Duodenal mucosa (tissue), 2 donors: ENCODE results near the gene PACSIN3.

Source experiments
- H3K27ac ChIP-seq: one replicate; pipeline ENCODE4 v1.7.0; 2013; ENCODE audit warnings: low read depth, low read length
- H3K27me3 ChIP-seq, 2 donors: one replicate each; pipeline ENCODE4 v1.7.0; 2013; ENCODE audit warnings: low read length in 2 of 2, control low read depth in 1 of 2; ENCODE audit not compliant: insufficient read depth in 2 of 2, control insufficient read depth in 1 of 2
- H3K36me3 ChIP-seq, 2 donors: one replicate each; pipeline ENCODE4 v1.7.0; 2013; ENCODE audit warnings: low read length in 2 of 2, control low read depth in 1 of 2; ENCODE audit not compliant: insufficient read depth in 2 of 2, control insufficient read depth in 1 of 2
- H3K4me1 ChIP-seq, 2 donors: one replicate each; pipeline ENCODE4 v1.7.0; 2013; ENCODE audit warnings: low read length in 2 of 2, control low read depth in 1 of 2; ENCODE audit not compliant: insufficient read depth in 2 of 2, control insufficient read depth in 1 of 2
- H3K4me3 ChIP-seq, 2 donors: one replicate each; pipeline ENCODE4 v1.7.0; 2013; ENCODE audit warnings: low read length in 2 of 2, low read depth in 1 of 2
- H3K9ac ChIP-seq, 2 donors: one replicate each; pipeline ENCODE4 v1.7.0; 2013; ENCODE audit warnings: low read length in 2 of 2, low read depth in 1 of 2
- H3K9me3 ChIP-seq, 2 donors: one replicate each; pipeline ENCODE4 v1.7.0; 2013; ENCODE audit warnings: low read length in 2 of 2, control low read depth in 1 of 2; ENCODE audit not compliant: control insufficient read depth in 1 of 2

The PACSIN3 gene

DNA sequence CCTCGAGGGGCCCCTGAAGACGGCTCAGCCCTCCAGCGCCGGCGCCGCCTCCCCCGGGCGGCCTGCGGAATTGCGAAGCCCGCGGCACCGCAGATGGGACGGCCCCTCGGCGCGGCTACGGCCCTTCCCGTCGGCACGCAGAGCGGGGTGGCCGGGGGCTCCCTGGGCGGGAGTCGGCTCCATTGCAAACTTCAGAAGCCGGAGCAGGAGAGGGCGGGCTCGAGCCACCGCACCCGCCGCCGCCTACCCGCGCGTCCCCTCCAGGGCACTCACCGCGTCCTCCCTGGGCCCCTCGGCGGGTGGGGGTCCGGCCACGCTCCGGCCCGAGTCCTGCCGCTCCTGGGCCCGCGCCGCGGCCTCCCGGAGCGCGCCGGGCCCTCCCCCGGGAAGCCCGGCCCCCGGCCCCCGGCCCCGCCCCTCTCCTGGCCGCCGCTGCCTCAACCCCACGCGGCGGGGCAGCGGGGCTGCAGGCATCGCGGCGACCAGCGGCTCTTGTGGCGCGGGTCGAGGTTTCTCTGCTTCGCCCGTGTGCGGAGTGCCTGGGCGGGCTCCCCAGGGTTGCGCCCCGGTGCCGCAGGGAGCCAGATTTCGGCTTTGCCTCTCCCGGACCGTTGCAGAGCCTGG, at the start of gene PACSIN3:
Gene PACSIN3, minus strand, starts transcription at position 359 of the 624 bp plus-strand sequence. CDS start 3,707 bp downstream, outside the sequence.
- peaks cover 0 to 11% of the 10 kb centered on the region in 2 donors for H3K27me3 ChIP-seq
- H3K4me1 ChIP-seq: peaks cover 18 to 34% of the 10 kb centered on the region in 2 donors
- H3K27ac ChIP-seq: peak within 1 kb of the TSS; percentile 32
- H3K9ac ChIP-seq: peak within 1 kb of the TSS in 1 of 2 donors; percentile 9
- peak within 1 kb of the TSS; percentile 60 to 67 for H3K4me3 ChIP-seq
- H3K9me3 ChIP-seq: no peaks in the 10 kb centered on the region
- H3K36me3 ChIP-seq: no peaks in the 10 kb centered on the region

DNA sequence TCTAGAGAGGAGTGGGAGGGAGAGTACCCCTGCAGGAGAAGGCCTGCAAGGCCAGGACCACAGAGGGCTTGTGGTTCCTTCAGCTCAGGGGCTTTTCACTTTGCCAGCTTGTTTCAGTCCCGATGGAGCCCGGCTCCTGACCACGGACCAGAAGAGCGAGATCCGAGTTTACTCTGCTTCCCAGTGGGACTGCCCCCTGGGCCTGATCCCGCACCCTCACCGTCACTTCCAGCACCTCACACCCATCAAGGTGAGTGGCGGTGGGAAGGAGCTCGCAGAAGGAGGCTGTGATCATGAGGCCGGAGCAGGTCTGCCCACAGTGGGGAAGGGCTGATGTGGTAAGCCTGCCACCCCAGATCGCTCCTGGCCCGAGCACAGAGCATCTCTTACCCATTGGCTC, 48.9 kb upstream of the PACSIN3 start:
- peaks cover 12 to 17% of the 10 kb centered on the region in 2 donors for H3K4me1 ChIP-seq
- no peaks in the 10 kb centered on the region for H3K9me3 ChIP-seq
- H3K27ac ChIP-seq: no peak overlapping the region
- H3K4me3 ChIP-seq: no peak overlapping the region
- H3K9ac ChIP-seq: no peak overlapping the region
- H3K27me3 ChIP-seq: no peaks in the 10 kb centered on the region
- H3K36me3 ChIP-seq: peaks cover 14 to 27% of the 10 kb centered on the region in 2 donors

DNA sequence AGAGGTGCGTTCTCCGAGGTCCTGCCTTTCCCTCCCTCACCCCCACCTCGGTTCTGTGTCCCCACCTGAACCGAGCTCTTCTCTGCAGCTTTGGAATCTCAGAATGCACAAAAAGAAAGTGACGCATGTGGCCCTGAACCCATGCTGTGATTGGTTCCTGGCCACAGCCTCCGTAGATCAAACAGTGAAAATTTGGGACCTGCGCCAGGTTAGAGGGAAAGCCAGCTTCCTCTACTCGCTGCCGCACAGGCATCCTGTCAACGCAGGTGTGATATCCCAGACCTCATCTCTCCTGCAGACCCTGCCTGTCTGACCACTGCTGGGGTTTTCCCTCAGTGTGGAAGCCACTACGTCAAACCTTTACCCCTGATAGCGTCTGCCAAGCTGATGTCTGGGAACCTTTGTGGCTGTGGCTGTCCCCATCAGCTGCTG, 48.5 kb upstream of the PACSIN3 start:
- Histone ChIP-seq H3K4me3 (peak overlapping the region; percentile 30 to 40), H3K36me3 (peaks cover 10 to 22% of the 10 kb centered on the region in 2 donors), H3K9ac (peak overlapping the region; percentile 1 to 9), H3K27ac (no peak overlapping the region), H3K9me3 (no peaks in the 10 kb centered on the region), H3K27me3 (no peaks in the 10 kb centered on the region), H3K4me1 (peaks cover 12 to 17% of the 10 kb centered on the region in 2 donors)

- H3K27me3 ChIP-seq: no peaks in the 10 kb centered on the region
- H3K36me3 ChIP-seq: peaks cover 5 to 16% of the 10 kb centered on the region in 2 donors
- H3K4me3 ChIP-seq: peak overlapping the region; percentile 30 to 40
- no peak overlapping the region for H3K27ac ChIP-seq
- H3K4me1 ChIP-seq: peaks cover 12 to 17% of the 10 kb centered on the region in 2 donors
- no peaks in the 10 kb centered on the region for H3K9me3 ChIP-seq
- H3K9ac ChIP-seq: peak overlapping the region in 1 of 2 donors; percentile 1
These were observed 47.9 kb upstream of the PACSIN3 start for GRCh38 chr11:47233989-47234668.

- H3K4me1 ChIP-seq: peaks cover 12 to 17% of the 10 kb centered on the region in 2 donors
- H3K9me3 ChIP-seq: no peaks in the 10 kb centered on the region
- H3K36me3 ChIP-seq: peaks cover 4 to 9% of the 10 kb centered on the region in 2 donors
- H3K9ac ChIP-seq: no peak overlapping the region
- no peak overlapping the region for H3K27ac ChIP-seq
- no peaks in the 10 kb centered on the region for H3K27me3 ChIP-seq
- H3K4me3 ChIP-seq: no peak overlapping the region
These were observed 46.8 kb upstream of the PACSIN3 start for GRCh38 chr11:47233051-47233450.

GRCh38 chr11:47229161-47229560, 42.9 kb upstream of the PACSIN3 start:
- Histone ChIP-seq H3K27ac (no peak overlapping the region), H3K4me3 (no peak overlapping the region), H3K36me3 (peaks cover 0 to 14% of the 10 kb centered on the region in 2 donors)

DNA sequence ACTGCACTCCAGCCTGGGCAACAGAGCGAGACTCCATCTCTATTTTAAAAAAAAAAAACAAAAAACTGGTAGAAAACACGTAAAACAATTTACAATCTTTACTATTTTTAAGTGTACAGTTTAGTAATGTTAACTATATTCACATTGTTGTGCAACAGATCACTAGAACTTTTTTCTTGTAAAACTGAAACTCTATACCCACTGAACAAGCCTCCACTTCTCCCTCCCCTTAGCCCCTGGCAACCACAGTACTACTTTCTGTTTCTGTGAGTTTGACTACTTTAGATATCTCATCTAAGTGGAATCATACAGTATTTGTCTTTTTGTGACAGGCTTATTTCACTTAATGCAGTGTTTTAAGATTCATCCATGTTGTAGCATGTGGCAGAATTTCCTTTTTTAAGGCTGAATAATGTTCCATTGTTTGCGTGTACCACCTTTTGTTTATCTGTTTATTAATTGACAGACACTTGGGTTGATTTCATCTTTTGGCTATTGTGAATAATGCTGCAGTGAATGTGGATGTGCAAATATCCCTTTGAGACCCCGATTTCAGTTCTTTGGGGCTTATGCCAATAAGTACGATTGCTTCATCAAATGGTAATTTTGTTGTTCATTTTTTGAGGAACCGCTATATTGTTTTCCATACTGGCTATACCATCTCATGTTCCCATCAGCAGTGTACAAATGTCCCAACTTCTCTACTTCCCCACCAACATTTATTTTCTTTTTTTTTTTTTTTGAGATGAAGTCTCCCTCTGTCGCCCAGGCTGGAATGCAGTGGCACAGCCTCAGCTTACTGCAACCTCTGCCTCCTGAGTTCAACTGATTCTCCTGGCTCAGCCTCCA, 39.5 kb upstream of the PACSIN3 start:
- Histone ChIP-seq H3K4me3 (no peak overlapping the region), H3K9me3 (no peaks in the 10 kb centered on the region), H3K4me1 (peaks cover 0 to 4% of the 10 kb centered on the region in 2 donors), H3K36me3 (peaks cover 4 to 19% of the 10 kb centered on the region in 2 donors), H3K27ac (no peak overlapping the region), H3K9ac (no peak overlapping the region), H3K27me3 (no peaks in the 10 kb centered on the region)

More at GRCh38 chr11:47229161-47229560, 42.9 kb upstream of the PACSIN3 start:
- Histone ChIP-seq H3K27me3 (no peaks in the 10 kb centered on the region), H3K9ac (no peak overlapping the region), H3K9me3 (no peaks in the 10 kb centered on the region), H3K4me1 (peaks cover 6 to 10% of the 10 kb centered on the region in 2 donors)

GRCh38 chr11:47222696-47223095, 36.5 kb upstream of the PACSIN3 start:
- H3K9me3 ChIP-seq: no peaks in the 10 kb centered on the region
- peaks cover 0 to 4% of the 10 kb centered on the region in 2 donors for H3K4me1 ChIP-seq
- peaks cover 13 to 22% of the 10 kb centered on the region in 2 donors for H3K36me3 ChIP-seq
- no peak overlapping the region for H3K27ac ChIP-seq
- no peak overlapping the region for H3K4me3 ChIP-seq
- no peak overlapping the region for H3K9ac ChIP-seq
- H3K27me3 ChIP-seq: no peaks in the 10 kb centered on the region

- no peaks in the 10 kb centered on the region for H3K9me3 ChIP-seq
- peaks cover 11 to 13% of the 10 kb centered on the region in 2 donors for H3K36me3 ChIP-seq
- H3K27me3 ChIP-seq: no peaks in the 10 kb centered on the region
- H3K27ac ChIP-seq: no peak overlapping the region
- no peak overlapping the region for H3K9ac ChIP-seq
- H3K4me1 ChIP-seq: peaks cover 14 to 16% of the 10 kb centered on the region in 2 donors
- H3K4me3 ChIP-seq: no peak overlapping the region
These were observed 34.2 kb upstream of the PACSIN3 start for GRCh38 chr11:47220401-47220821.
